DMS114 treated with DMSO at 0.1 percent for 48 hours (cell line): Measurements from ENCODE around the gene C12orf42.

ENCODE experiments used
- DNase-seq: peaks from one replicate; lab custom pipeline; 2025; ENCODE audit not compliant: unreplicated experiment; lab: John Stamatoyannopoulos, UW

Gene C12orf42

GRCh38 chr12:103495469-103496456, at the start of gene C12orf42:
TSS of gene C12orf42 (minus strand) at chr12:103495968. CDS start at chr12:103478426, 17,542 bp downstream.
- DNase-seq, result peak; percentile 31

- no peak for DNase-seq
Observed at GRCh38 chr12:103542078-103542477, 46.3 kb upstream of the C12orf42 start.

- DNase-seq, result no peak
Observed at GRCh38 chr12:103540319-103540718, 44.6 kb upstream of the C12orf42 start.

GRCh38 chr12:103538397-103538796, 42.6 kb upstream of the C12orf42 start:
- no peak for DNase-seq

- DNase-seq, result no peak
Observed at GRCh38 chr12:103530307-103531066, 34.7 kb upstream of the C12orf42 start.

GRCh38 chr12:103529306-103529705, 33.5 kb upstream of the C12orf42 start:
- DNase-seq, result no peak

- no peak for DNase-seq
Observed at GRCh38 chr12:103524238-103524875, 28.6 kb upstream of the C12orf42 start.

- no peak for DNase-seq
Observed at GRCh38 chr12:103523771-103524170, 28.0 kb upstream of the C12orf42 start.

GRCh38 chr12:103520686-103521215, 25.0 kb upstream of the C12orf42 start:
- no peak for DNase-seq

- DNase-seq, result no peak
Observed at GRCh38 chr12:103519632-103520031, 23.9 kb upstream of the C12orf42 start.

GRCh38 chr12:103518899-103519298, 23.1 kb upstream of the C12orf42 start:
- DNase-seq, result no peak

- DNase-seq, result no peak
Observed at GRCh38 chr12:103517161-103517560, 21.4 kb upstream of the C12orf42 start.

- DNase-seq, result no peak
Observed at GRCh38 chr12:103515341-103515740, 19.6 kb upstream of the C12orf42 start.

- DNase-seq, result no peak
Observed at GRCh38 chr12:103513875-103514274, 18.1 kb upstream of the C12orf42 start.

GRCh38 chr12:103505371-103506236, 9.8 kb upstream of the C12orf42 start:
- DNase-seq, result no peak

GRCh38 chr12:103504606-103505005, 8.8 kb upstream of the C12orf42 start:
- DNase-seq, result no peak

GRCh38 chr12:103503546-103504480, 8.0 kb upstream of the C12orf42 start:
- no peak for DNase-seq

GRCh38 chr12:103501447-103501846, 5.7 kb upstream of the C12orf42 start:
- DNase-seq, result no peak

GRCh38 chr12:103499571-103499970, 3.8 kb upstream of the C12orf42 start:
- no peak for DNase-seq
